HG03280 (cell line): ENCODE measurements around the gene ARHGAP1.
"Not testable (repeated sequence)": the region's sequence is repeated elsewhere in the genome, so short reads cannot be mapped to it uniquely, and the experiment has no call there.

Experiments
- ATAC-seq: cut with Tn5 transposase; IDR thresholded peaks from one replicate; pipeline ENCODE4 v1.9.1; 2021; ENCODE audit warnings: mild to moderate bottlenecking, moderate library complexity; ENCODE audit not compliant: unreplicated experiment

Gene ARHGAP1

GRCh38 chr11:46675288-46675851 lies 25.0 kb downstream of the ARHGAP1 start:
- no peak for ATAC-seq

GRCh38 chr11:46674463-46675287 lies 25.7 kb downstream of the ARHGAP1 start:
- no peak for ATAC-seq

- ATAC-seq, result no peak
Observed at GRCh38 chr11:46673713-46674462, 26.5 kb downstream of the ARHGAP1 start.

- no peak for ATAC-seq
Observed at GRCh38 chr11:46672381-46672839, 28.0 kb downstream of the ARHGAP1 start.

DNA sequence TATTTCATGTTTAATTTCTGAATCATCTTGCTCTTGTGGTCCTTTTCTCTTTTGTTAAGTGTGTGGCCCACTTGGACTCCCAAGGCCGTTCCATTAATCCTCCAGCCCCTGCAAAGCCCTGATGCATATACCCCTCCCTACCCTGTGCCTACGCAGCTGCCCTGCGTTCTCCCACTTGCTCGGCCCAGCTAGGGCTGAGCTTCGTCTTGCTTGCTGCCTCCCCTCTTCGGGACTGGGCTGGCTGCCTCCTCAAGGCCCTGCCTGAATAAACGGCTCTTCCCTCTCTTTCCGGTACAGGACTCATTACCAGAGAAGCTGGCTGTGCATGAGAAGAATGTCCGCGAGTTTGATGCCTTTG lies 28.5 kb downstream of the ARHGAP1 start:
- no peak for ATAC-seq

DNA sequence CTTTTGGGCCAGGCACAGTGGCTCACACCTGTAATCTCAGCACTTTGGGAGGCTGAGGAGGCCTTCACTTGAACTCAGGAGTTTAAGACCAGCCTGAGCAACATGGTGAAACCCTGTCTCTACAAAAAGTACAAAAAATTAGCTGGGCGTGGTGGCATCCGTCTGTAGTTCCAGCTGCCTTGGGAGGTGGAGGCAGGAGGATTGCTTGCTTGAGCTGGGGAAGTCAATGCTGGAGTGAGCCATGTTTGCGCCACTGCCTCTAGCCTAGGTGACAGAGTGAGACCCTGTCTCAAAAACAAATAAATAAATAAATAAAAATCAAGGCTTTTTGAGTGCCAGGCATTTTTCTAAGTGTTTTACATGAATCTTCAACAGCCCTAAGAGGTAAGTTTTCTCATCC lies 29.9 kb downstream of the ARHGAP1 start:
- ATAC-seq, result not testable (repeated sequence)

GRCh38 chr11:46669711-46670139 lies 30.7 kb downstream of the ARHGAP1 start:
- no peak for ATAC-seq

DNA sequence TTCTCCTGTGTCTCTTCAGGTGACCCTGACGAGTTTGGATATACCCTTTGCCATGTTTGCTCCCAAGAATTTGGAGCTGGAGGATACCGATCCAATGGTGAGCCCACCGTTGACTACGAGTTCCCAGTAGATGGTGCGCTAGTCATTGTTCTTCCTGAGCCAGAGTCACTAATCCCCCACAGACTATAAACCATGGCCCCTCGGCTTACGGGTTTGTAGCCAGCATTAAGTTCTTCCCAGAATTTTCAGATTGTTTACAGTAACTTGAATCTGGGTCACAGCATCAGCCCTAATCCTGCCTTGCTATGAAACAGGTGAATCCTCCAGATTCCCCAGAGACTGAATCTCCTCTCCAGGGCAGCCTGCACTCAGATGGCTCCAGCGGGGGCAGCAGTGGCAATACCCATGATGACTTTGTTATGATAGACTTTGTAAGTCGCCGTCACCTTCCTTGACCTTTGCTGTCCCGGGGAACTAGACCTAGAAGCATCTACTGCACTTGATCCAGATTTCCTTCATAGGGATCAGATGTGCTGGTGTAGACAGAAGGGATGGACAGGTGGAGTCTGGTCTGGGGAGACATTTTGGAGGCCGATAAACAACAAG lies 31.8 kb downstream of the ARHGAP1 start:
- ATAC-seq, result no peak

- ATAC-seq, result no peak
Observed at GRCh38 chr11:46667043-46667481, 33.4 kb downstream of the ARHGAP1 start.

DNA sequence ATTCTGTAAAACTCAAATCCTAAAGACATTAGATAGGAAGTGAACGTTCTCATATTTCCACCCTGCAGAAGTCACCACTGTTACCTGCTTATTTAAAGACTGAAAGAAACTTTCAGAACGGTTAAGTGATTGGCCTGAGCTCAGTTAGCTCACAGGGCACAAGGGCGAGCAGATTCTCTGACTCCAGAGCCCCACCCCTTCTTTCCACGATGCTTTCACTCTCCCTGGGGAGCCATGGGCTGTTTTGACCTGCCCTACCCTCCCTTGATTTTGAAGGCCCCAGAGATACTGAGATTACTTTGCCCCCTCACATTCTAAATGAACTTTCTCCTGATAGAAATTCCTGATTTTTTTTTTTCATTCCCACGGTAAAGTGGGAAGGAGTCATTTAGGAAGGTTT lies 33.9 kb downstream of the ARHGAP1 start:
- ATAC-seq, result no peak

DNA sequence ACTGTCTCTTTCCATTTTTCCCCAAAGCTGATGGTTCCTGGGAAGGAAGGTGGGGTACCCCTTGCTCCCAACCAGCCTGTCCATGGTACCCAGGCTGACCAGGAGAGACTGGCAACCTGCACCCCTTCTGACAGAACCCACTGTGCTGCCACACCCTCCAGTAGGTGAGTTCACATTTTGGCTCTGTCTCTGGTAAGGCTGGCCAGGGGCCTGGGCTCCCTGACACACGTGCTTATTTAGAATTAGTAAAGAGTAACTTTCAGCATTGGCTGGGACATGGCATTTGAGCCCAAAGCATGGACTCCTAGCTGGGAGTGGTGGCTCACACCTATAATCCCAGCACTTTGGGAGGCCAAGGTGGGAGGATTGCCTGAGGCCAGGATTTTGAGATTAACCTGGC lies 35.1 kb downstream of the ARHGAP1 start:
- ATAC-seq, result no peak

DNA sequence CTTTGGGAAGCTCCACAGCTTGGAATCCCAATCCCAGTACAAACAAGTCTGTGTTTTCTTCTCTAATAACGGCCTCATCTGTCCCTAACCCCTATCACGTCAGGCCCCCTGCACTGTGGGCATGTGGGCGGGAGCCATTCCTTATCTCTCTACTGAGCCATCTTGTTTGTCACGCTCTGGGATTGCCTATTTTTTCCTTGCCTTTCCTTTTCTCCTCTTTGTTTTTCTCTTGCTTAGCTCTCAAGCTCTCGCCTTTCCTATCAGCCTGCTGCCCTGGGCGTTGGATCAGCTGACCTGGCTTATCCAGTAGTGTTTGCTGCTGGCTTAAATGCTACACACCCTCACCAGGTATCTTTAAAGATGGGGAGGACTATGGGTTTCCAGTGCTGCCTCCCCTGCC lies 35.8 kb downstream of the ARHGAP1 start:
- ATAC-seq, result no peak

GRCh38 chr11:46663277-46663940 lies 37.0 kb downstream of the ARHGAP1 start:
- ATAC-seq, result no peak

GRCh38 chr11:46662366-46662765 lies 38.1 kb downstream of the ARHGAP1 start:
- ATAC-seq, result no peak

- ATAC-seq, result no peak
Observed at GRCh38 chr11:46661836-46662235, 38.6 kb downstream of the ARHGAP1 start.

DNA sequence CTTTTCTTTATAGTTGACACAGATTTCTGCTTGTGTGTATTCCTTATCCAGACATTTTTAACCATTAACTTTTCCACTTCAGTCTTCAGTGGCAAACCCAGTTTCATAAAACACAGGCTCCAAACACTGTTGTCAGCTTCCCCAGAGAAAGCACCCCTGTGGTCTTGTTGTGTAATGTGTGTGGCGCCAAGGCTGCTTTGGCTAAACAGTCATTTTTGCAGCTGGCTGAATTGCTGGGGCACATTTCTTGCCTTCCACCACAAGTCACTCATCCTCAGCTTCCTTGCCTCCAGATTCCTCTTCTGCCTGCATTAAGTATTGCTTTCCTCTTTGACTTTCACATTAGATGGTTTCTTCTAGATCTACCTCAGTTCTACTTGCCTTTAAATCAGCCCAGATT lies 40.5 kb downstream of the ARHGAP1 start:
- ATAC-seq, result no peak

DNA sequence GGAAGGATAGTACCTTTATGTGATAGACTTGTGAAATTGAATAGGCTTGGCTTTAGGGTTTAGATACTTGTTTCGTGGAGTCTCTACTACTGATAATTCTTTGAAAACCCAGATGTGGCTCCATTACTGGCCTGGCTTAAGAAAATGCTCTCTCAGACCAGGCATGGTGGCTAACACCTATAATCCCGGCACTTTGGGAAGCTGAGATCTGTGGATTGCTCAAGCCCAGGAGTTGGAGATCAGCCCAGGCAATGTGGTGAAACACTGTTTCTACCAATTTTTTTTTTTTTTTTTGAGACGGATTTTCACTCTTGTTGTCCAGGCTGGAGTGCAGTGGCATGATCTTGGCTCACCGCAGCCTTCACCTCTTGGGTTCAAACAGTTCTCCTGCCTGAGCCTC lies 42.2 kb downstream of the ARHGAP1 start:
- ATAC-seq, result no peak

DNA sequence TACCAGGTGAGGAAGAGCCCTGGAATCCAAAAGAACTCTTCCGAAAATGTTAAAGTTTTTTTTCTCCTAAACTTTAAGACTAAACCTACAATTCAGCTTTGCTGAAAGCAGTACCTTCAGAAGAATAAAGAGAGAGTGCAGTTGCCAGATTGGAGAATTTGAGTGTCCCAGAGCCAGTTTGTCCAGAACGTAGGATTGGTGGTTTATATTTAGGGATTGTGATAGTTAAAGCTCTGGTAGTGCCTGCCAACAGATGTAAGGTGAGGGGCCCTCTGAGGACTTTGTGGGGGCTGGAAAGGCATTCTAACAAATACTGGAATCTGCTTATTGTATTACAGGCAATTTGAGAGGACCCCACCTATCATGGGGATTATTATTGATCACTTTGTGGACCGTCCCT lies 43.2 kb downstream of the ARHGAP1 start:
- ATAC-seq, result no peak

- no peak for ATAC-seq
Observed at GRCh38 chr11:46655631-46656030, 44.8 kb downstream of the ARHGAP1 start.

- ATAC-seq, result no peak
Observed at GRCh38 chr11:46649180-46649738, 51.2 kb downstream of the ARHGAP1 start.

DNA sequence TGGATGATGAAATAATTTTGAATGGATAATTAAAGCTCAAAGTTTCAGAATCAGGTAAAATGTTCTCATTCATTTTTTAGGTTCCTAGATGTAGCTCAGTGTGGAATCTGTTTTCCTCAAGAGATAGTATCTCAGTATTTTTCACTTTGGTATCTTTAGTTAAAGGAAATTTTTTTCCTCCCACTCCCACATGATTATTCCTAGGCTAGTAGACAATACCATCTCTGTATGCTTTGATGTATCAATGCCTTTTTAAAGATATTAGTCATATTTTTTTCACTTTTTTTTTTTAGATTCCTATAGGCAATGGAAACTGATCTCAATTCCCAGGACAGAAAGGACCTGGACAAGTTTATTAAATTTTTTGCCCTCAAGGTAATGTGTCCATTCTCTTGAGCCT lies 56.4 kb downstream of the ARHGAP1 start:
- ATAC-seq, result no peak
